NCI-H1417 (cell line): ENCODE measurements around the gene C6orf120.
A peak's percentile ranks its signal among the peaks of the same experiment; 100 is the strongest.

ENCODE experiments used
- DNase-seq, 3 experiments: peaks; one replicate each; lab custom pipeline; 2025; lab: John Stamatoyannopoulos, UW

The C6orf120 gene

GRCh38 chr6:169701954-169702839, at the start of gene C6orf120, which contains the start of gene WDR27:
Gene C6orf120 (plus strand): TSS chr6:169702126. CDS start chr6:169702460, 334 bp downstream.
Gene WDR27 (minus strand): TSS chr6:169702029. CDS start chr6:169689005, 13,024 bp downstream.
- peak; percentile 96 to 99 (median 99) for DNase-seq

GRCh38 chr6:169652896-169653295, 49.0 kb upstream of the C6orf120 start:
- no peak for DNase-seq

- DNase-seq = no peak
Measured at GRCh38 chr6:169653691-169654090, 48.2 kb upstream of the C6orf120 start.

GRCh38 chr6:169654598-169655391, 47.1 kb upstream of the C6orf120 start:
- peak in 1 of 3 experiments; percentile 45 for DNase-seq

GRCh38 chr6:169656546-169657283, 45.2 kb upstream of the C6orf120 start:
- no peak for DNase-seq

GRCh38 chr6:169657284-169657610, 44.7 kb upstream of the C6orf120 start:
- DNase-seq = no peak

GRCh38 chr6:169659820-169660610, 41.9 kb upstream of the C6orf120 start:
- DNase-seq = no peak

GRCh38 chr6:169660751-169661390, 41.1 kb upstream of the C6orf120 start:
- no peak for DNase-seq

- no peak for DNase-seq
Measured at GRCh38 chr6:169661391-169661756, 40.6 kb upstream of the C6orf120 start.

GRCh38 chr6:169663468-169663867, 38.5 kb upstream of the C6orf120 start:
- DNase-seq = no peak

GRCh38 chr6:169664227-169664626, 37.7 kb upstream of the C6orf120 start:
- no peak for DNase-seq

GRCh38 chr6:169665289-169665688, 36.6 kb upstream of the C6orf120 start:
- DNase-seq = peak; percentile 26 to 72 (median 70)

GRCh38 chr6:169666441-169666840, 35.5 kb upstream of the C6orf120 start:
- no peak for DNase-seq

- no peak for DNase-seq
Measured at GRCh38 chr6:169667716-169668115, 34.2 kb upstream of the C6orf120 start.

GRCh38 chr6:169668203-169668847, 33.6 kb upstream of the C6orf120 start:
- DNase-seq = no peak

- DNase-seq = peak in 2 of 3 experiments; percentile 7 to 90
Measured at GRCh38 chr6:169669147-169669546, 32.8 kb upstream of the C6orf120 start.

GRCh38 chr6:169669889-169670288, 32.0 kb upstream of the C6orf120 start:
- no peak for DNase-seq

- no peak for DNase-seq
Measured at GRCh38 chr6:169671563-169671962, 30.4 kb upstream of the C6orf120 start.

GRCh38 chr6:169675011-169675410, 26.9 kb upstream of the C6orf120 start:
- no peak for DNase-seq

GRCh38 chr6:169677096-169677495, 24.8 kb upstream of the C6orf120 start:
- DNase-seq = no peak
